AG09309 (cell line): Measurements from ENCODE around the gene ARL15.

Experiments used
- DNase-seq: peaks from one replicate; pipeline ENCODE4 v3.0.0-alpha.2; 2010; ENCODE audit warnings: low read depth
- H3K4me3 ChIP-seq: 2 replicates; pipeline ENCODE4 v1.5.1; 2011; ENCODE audit warnings: mild to moderate bottlenecking, low read depth, low read length, moderate library complexity; ENCODE audit not compliant: control insufficient read depth
- TF ChIP-seq, protein P1 (sequence below): IDR thresholded peaks from 2 replicates; pipeline ENCODE4 v1.5.1; 2011; ENCODE audit warnings: mild to moderate bottlenecking, low read depth, low read length, inconsistent platforms; ENCODE audit not compliant: insufficient read depth, control insufficient read depth; ENCODE audit errors: missing control alignments

Gene ARL15

GRCh38 chr5:54257366-54258118 is 52.8 kb downstream of the ARL15 start:
- TF ChIP-seq, protein P1, sequence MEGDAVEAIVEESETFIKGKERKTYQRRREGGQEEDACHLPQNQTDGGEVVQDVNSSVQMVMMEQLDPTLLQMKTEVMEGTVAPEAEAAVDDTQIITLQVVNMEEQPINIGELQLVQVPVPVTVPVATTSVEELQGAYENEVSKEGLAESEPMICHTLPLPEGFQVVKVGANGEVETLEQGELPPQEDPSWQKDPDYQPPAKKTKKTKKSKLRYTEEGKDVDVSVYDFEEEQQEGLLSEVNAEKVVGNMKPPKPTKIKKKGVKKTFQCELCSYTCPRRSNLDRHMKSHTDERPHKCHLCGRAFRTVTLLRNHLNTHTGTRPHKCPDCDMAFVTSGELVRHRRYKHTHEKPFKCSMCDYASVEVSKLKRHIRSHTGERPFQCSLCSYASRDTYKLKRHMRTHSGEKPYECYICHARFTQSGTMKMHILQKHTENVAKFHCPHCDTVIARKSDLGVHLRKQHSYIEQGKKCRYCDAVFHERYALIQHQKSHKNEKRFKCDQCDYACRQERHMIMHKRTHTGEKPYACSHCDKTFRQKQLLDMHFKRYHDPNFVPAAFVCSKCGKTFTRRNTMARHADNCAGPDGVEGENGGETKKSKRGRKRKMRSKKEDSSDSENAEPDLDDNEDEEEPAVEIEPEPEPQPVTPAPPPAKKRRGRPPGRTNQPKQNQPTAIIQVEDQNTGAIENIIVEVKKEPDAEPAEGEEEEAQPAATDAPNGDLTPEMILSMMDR, result no peak
- no peak overlapping the region for H3K4me3 ChIP-seq
- DNase-seq, result no peak

GRCh38 chr5:54254482-54255198 is 55.7 kb downstream of the ARL15 start:
- DNase-seq, result no peak
- TF ChIP-seq, protein P1, result peak; percentile 31
- no peak overlapping the region for H3K4me3 ChIP-seq

- no peak for DNase-seq
- TF ChIP-seq, protein P1, result no peak
- H3K4me3 ChIP-seq, result no peak overlapping the region
Observed at GRCh38 chr5:54251981-54252380, 58.4 kb downstream of the ARL15 start.

DNA sequence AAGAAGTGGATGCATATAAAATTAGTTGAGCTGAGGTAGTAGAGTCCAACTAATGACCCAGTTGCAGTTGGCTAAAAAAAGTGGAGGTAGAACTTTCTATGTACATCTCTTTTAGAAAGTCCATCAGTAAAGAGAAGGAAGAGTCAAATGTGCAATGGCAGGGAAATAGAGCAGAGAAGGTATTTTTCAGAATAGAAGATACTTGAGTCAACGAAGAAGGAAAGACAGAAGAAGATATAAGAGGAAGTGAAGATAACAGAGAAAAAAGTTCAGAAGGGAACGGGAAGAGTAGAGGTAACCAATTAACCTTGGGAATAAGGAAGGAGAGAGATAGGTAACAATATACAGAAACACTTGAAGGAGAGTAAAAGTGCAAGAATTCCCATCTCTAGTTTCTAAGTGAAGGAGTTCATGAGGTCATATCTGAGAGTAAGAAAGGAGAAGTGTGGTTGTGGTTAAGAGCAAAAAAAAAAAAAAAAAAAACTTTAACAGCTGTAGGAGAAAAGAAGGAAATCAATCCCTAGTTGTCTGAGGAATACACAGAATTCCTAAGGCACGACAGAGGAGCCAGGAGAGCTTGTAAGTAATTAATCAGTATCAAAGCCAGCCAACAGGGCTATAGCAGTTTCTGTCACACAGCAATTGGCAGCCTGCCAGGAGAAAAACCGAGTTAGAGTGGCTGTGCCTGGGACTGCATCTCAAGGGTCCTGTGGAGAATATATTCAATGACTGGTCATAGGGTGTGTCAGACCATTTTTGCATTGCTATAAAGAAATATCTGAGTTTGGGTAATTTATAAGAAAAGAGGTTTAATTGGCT is 61.0 kb downstream of the ARL15 start:
- H3K4me3 ChIP-seq, result no peak overlapping the region
- no peak for DNase-seq
- TF ChIP-seq, protein P1, result no peak

GRCh38 chr5:54247226-54247625 is 63.1 kb downstream of the ARL15 start:
- no peak overlapping the region for H3K4me3 ChIP-seq
- TF ChIP-seq, protein P1, result no peak
- DNase-seq, result no peak

DNA sequence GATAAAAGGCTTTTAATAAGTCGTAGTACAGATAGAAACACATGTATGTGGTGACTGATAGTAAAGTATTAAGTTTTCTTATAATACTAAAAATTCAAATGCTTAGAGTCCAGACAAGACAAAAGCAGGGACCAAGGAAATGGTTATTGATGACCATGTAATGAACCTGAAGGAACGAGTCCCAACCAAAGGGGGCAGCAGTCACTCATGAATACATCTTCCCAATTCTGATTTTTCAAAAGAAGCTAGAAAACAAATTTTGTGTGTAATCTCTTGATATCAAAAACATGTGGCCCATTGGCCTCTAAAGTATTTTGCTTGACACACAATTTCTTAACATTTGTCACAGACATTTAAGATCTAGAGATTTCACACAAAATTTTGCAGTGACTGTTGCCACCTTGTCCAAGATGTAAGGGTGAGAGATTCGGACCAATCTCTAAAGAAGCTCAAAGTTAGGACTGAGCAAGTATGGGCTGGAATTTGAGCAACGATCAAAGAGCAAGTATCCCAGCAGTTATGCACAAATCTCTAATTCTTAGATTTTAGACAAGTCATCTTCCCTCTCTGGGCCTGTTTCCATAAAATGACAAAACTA is 66.8 kb downstream of the ARL15 start:
- TF ChIP-seq, protein P1, result peak; percentile 70
- DNase-seq, result no peak
- H3K4me3 ChIP-seq, result no peak overlapping the region
